K562 (cell line): Measurements from ENCODE around the gene MYO15A. TPM values are rescaled to one million over a fixed set of nuclear protein-coding genes. Genes with fewer than 3 reads are reported as not detected.

Source experiments
- ATF4 ChIP-seq: fragments of 450-650 bp; formaldehyde crosslinking; IDR thresholded peaks from 2 replicates; pipeline ENCODE4 v1.4.0; 2022; ENCODE audit warnings: mild to moderate bottlenecking, moderate library complexity
- BRF2 ChIP-seq: IDR thresholded peaks from 3 replicates; pipeline ENCODE4 v1.6.1; 2011; ENCODE audit warnings: borderline replicate concordance, mild to moderate bottlenecking; ENCODE audit not compliant: insufficient read length, insufficient read depth
- C11orf30 ChIP-seq: fragments of 450-650 bp; IDR thresholded peaks from 2 replicates; pipeline ENCODE4 v1.6.1; 2016; ENCODE audit warnings: low read depth, mild to moderate bottlenecking
- CBFB ChIP-seq: sonication (generic); formaldehyde crosslinking; IDR thresholded peaks from 2 replicates; pipeline ENCODE4 v1.4.0; 2020; ENCODE audit warnings: mild to moderate bottlenecking, missing genetic modification reagents
- CCAR2 ChIP-seq: fragments of 200-400 bp; formaldehyde crosslinking; IDR thresholded peaks from 2 replicates; pipeline ENCODE4 v1.6.1; 2017; ENCODE audit warnings: mild to moderate bottlenecking, low read depth, low read length
- CUX1 ChIP-seq: fragments of 200-800 bp; sonication (Bioruptor generic); IDR thresholded peaks from 2 replicates; pipeline ENCODE4 v1.6.1; 2016; ENCODE audit warnings: missing genetic modification characterization, missing compliant biosample characterization
- IFI16 ChIP-seq: fragments of 250-450 bp; sonication (Bioruptor Pico); IDR thresholded peaks from 2 replicates; pipeline ENCODE4 v2.1.2; 2022; ENCODE audit warnings: mild to moderate bottlenecking, inconsistent platforms
- KLF1 ChIP-seq: fragments of 450-650 bp; IDR thresholded peaks from 2 replicates; pipeline ENCODE4 v1.6.1; 2016; ENCODE audit warnings: missing genetic modification characterization, missing compliant biosample characterization
- MIER1 ChIP-seq: fragments of 450-650 bp; IDR thresholded peaks from 2 replicates; pipeline ENCODE4 v1.6.1; 2016; ENCODE audit warnings: antibody characterized with exemption, mild to moderate bottlenecking, low read depth
- NKRF ChIP-seq: fragments of 450-650 bp; IDR thresholded peaks from 2 replicates; pipeline ENCODE4 v1.6.1; 2016; ENCODE audit warnings: borderline replicate concordance
- SMARCC2 ChIP-seq: fragments of 450-650 bp; IDR thresholded peaks from 2 replicates; pipeline ENCODE4 v1.6.1; 2017; ENCODE audit warnings: antibody characterized with exemption, moderate library complexity, mild to moderate bottlenecking, low read depth
- SRSF1 ChIP-seq: fragments of 200-400 bp; formaldehyde crosslinking; IDR thresholded peaks from 2 replicates; pipeline ENCODE4 v1.6.1; 2017; ENCODE audit warnings: mild to moderate bottlenecking, low read depth, low read length, moderate library complexity
- TAF15 ChIP-seq: fragments of 200-400 bp; formaldehyde crosslinking; IDR thresholded peaks from 2 replicates; pipeline ENCODE4 v1.6.1; 2017; ENCODE audit warnings: mild to moderate bottlenecking, low read depth, low read length, moderate library complexity
- ZNF239 ChIP-seq: fragments of 250-450 bp; sonication (Bioruptor Pico); IDR thresholded peaks from 2 replicates; pipeline ENCODE4 v1.4.0; 2020; ENCODE audit warnings: mild to moderate bottlenecking
- ZNF584 ChIP-seq: fragments of 200-800 bp; sonication (Bioruptor generic); IDR thresholded peaks from 2 replicates; pipeline ENCODE4 v1.6.1; 2016; ENCODE audit warnings: low read depth, mild to moderate bottlenecking, missing genetic modification characterization, missing compliant biosample characterization
- ZNF668 ChIP-seq: fragments of 250-450 bp; sonication (Bioruptor Pico); IDR thresholded peaks from 2 replicates; pipeline ENCODE4 v1.8.0; 2022; ENCODE audit warnings: mild to moderate bottlenecking, inconsistent platforms
- polyA plus RNA-seq, 8 experiments: library from polyadenylated mRNA; depleted of rRNA in 4 of 8; stranded (reverse) in 5 of 8; unstranded in 3 of 8; fragments of >200 nt; fragmentation: Nextera tagmentation in 2 of 8; fragmentation: Illumina TruSeq in 1 of 8; extraction: Ambion mirVana in 2 of 8; extraction: Trizol in 1 of 8; gene quantifications; 2 replicates each; pipeline versions ENCODE4 v1.2.1 to v1.2.3, GENCODE V29; 2011 to 2014; ENCODE audit warnings: inconsistent platforms in 1 of 8, missing spikeins in 1 of 8
- total RNA-seq, 7 experiments: library from RNA; depleted of rRNA in 6 of 7; stranded (reverse); fragments of >200 nt in 6 of 7; fragmentation: Illumina TruSeq in 2 of 7; extraction: Trizol in 2 of 7; gene quantifications; 2 replicates each; pipeline versions ENCODE4 v1.2.1 to v1.2.3, GENCODE V29; 2011 to 2021; ENCODE audit warnings: low replicate concordance in 1 of 7

Gene MYO15A
- total and polyA plus RNA-seq, 9 of the 15 experiments (the other 6 are each of a cell fraction or from before 2014, with no cell fraction given): 0.05 to 0.88 (median 0.14) TPM; not detected in 1

- TF ChIP-seq NKRF (peak; percentile 56; the same call in 1 of the 2 replicates), TAF15 (no peak), BRF2 (no peak), ZNF668 (CRISPR knock-in tag) (no peak), CUX1 (no peak), IFI16 (no peak), KLF1 (0 out of 2 replicates have a peak, but pooled peaks have one; percentile 29), ZNF584 (CRISPR knock-in tag) (no peak), MIER1 (no peak), SMARCC2 (peak; percentile 16; the same call in 1 of the 2 replicates), ZNF239 (CRISPR knock-in tag) (no peak), CBFB (CRISPR knock-in tag) (no peak), CCAR2 (no peak), ATF4 (no peak), C11orf30 (peak; percentile 81), SRSF1 (no peak)
These were observed 20.7 kb upstream of the MYO15A start, which contains the start of gene DRG2 (continued) for GRCh38 chr17:18087610-18088491.
